HG03558 (cell line): ENCODE results near the gene VGLL2.

ENCODE experiments used
- ATAC-seq: cut with Tn5 transposase; IDR thresholded peaks from one replicate; pipeline ENCODE4 v1.9.1; 2021; ENCODE audit warnings: moderate number of reproducible peaks; ENCODE audit not compliant: unreplicated experiment; ENCODE audit errors: extremely low read depth

VGLL2 gene

GRCh38 chr6:117267766-117268534, 2.6 kb downstream of the VGLL2 start:
- no peak for ATAC-seq

- ATAC-seq, result no peak
These were observed 3.6 kb downstream of the VGLL2 start for GRCh38 chr6:117268924-117269323.

- no peak for ATAC-seq
These were observed 4.3 kb downstream of the VGLL2 start for GRCh38 chr6:117269638-117270054.

GRCh38 chr6:117270055-117270842, 4.9 kb downstream of the VGLL2 start:
- ATAC-seq, result no peak

GRCh38 chr6:117270843-117271507, 5.6 kb downstream of the VGLL2 start:
- ATAC-seq, result no peak

- ATAC-seq, result no peak
These were observed 6.9 kb downstream of the VGLL2 start for GRCh38 chr6:117272032-117272866.

GRCh38 chr6:117272891-117273290, 7.5 kb downstream of the VGLL2 start:
- no peak for ATAC-seq

- no peak for ATAC-seq
These were observed 9.8 kb downstream of the VGLL2 start for GRCh38 chr6:117275205-117275604.

GRCh38 chr6:117275711-117276110, 10.4 kb downstream of the VGLL2 start:
- no peak for ATAC-seq

- no peak for ATAC-seq
These were observed 11.5 kb downstream of the VGLL2 start for GRCh38 chr6:117276778-117277316.

GRCh38 chr6:117280922-117281321, 15.6 kb downstream of the VGLL2 start:
- no peak for ATAC-seq

- ATAC-seq, result no peak
These were observed 22.8 kb downstream of the VGLL2 start for GRCh38 chr6:117288083-117288715.

GRCh38 chr6:117290173-117290846, 25.0 kb downstream of the VGLL2 start:
- no peak for ATAC-seq

- no peak for ATAC-seq
These were observed 33.6 kb downstream of the VGLL2 start for GRCh38 chr6:117298941-117299340.

GRCh38 chr6:117303323-117303722, 38.0 kb downstream of the VGLL2 start:
- no peak for ATAC-seq

- no peak for ATAC-seq
These were observed 39.1 kb downstream of the VGLL2 start for GRCh38 chr6:117304446-117304845.

- no peak for ATAC-seq
These were observed 41.0 kb downstream of the VGLL2 start for GRCh38 chr6:117306227-117306790.

- ATAC-seq, result no peak
These were observed 42.3 kb downstream of the VGLL2 start for GRCh38 chr6:117307655-117308054.

- no peak for ATAC-seq
These were observed 43.7 kb downstream of the VGLL2 start for GRCh38 chr6:117309069-117309468.
